ENCODE measurements around the gene BCL3. TPM values are rescaled to one million over a fixed set of nuclear protein-coding genes. Genes with fewer than 3 reads are reported as not detected.

BCL3 gene
- polyA plus RNA-seq, 1 donor (not counting 4 experiments of a cell fraction or from before 2014, with no cell fraction given), result 1.1 TPM

DNA sequence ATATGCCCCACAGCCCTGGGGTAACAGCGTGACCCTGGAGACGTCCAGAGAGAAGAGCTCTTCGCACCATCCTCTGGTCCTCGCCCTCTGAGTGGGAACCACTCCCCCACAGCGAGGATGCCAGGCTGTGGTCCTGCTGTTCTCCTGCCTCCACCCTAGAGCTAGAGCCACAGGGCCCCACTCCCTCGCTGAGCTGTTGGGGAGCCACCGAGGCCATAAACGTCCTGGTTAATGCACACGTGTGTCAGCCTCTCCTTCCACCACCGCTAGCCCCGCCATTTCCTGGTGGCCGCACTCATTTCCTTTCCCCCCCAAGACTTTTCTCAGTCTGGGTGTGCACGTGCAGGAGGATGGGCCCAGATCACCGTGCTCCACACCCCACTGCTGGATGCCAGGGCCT lies 38.0 kb upstream of the BCL3 start:
- H3K27me3 ChIP-seq (ENCODE audit: control insufficient read depth, extremely low read depth, insufficient read depth, low read length), result peaks cover 3% of the 10 kb centered on the region
- H3K4me3 ChIP-seq (ENCODE audit: control insufficient read depth in 2 of 3, extremely low read depth in 1 of 3, insufficient read depth in 2 of 3, low read depth in 1 of 3, low read length in 3 of 3), result no peak overlapping the region
- H4K20me1 ChIP-seq (ENCODE audit: control insufficient read depth, extremely low read depth, insufficient read depth, low read length), result no peaks in the 10 kb centered on the region
- TF ChIP-seq EZH2 (IDR thresholded peaks at IDR 0.05; ENCODE audit: low read length) (no peak), CTCF (optimal IDR thresholded peaks at IDR 0.05 in 1 of 3, IDR thresholded peaks at IDR 0.05 in 1 of 3, conservative IDR thresholded peaks at IDR 0.05 in 1 of 3; ENCODE audit: extremely low read depth in 1 of 3, insufficient read depth in 2 of 3, low read length in 3 of 3) (no peak)
- dilution Hi-C loops (cut with MboI; ENCODE audit: extremely low pct_ligation_motif_present, low sequenced_read_pairs), result no loop called here
- DNase-seq (ENCODE audit: low read depth, low spot score), result no peak
- no peak overlapping the region for H3K4me2 ChIP-seq (ENCODE audit: control insufficient read depth, extremely low read depth, insufficient read depth, low read depth, low read length)
- H3K9ac ChIP-seq (ENCODE audit: control insufficient read depth, extremely low read depth, insufficient read depth, low read length), result no peak overlapping the region
- FAIRE-seq, result no peak
- no peaks in the 10 kb centered on the region for H3K9me1 ChIP-seq (ENCODE audit: control insufficient read depth, extremely low read depth, insufficient read depth, low read length)
- no peaks in the 10 kb centered on the region for H3K4me1 ChIP-seq (ENCODE audit: control insufficient read depth, extremely low read depth, insufficient read depth, low read length)
- H2AFZ ChIP-seq (ENCODE audit: control insufficient read depth, low read length), result no peak overlapping the region
- no peaks in the 10 kb centered on the region for H3K79me2 ChIP-seq (ENCODE audit: control insufficient read depth, insufficient read depth, low read length)
- peaks cover 6% of the 10 kb centered on the region for H3K9me3 ChIP-seq (ENCODE audit: control insufficient read depth, low read depth, low read length)
- H3K27ac ChIP-seq (ENCODE audit: control insufficient read depth, insufficient read depth, low read length), result no peak overlapping the region
- H3K36me3 ChIP-seq (ENCODE audit: control insufficient read depth in 2 of 2, extremely low read depth in 1 of 2, insufficient read depth in 2 of 2, low read length in 2 of 2), result no peaks in the 10 kb centered on the region

GRCh38 chr19:44712864-44713515 lies 35.5 kb upstream of the BCL3 start:
- Histone ChIP-seq H3K4me2 (ENCODE audit: control insufficient read depth, extremely low read depth, insufficient read depth, low read depth, low read length) (no peak overlapping the region), H4K20me1 (ENCODE audit: control insufficient read depth, extremely low read depth, insufficient read depth, low read length) (no peaks in the 10 kb centered on the region), H3K36me3 (ENCODE audit: control insufficient read depth in 2 of 2, extremely low read depth in 1 of 2, insufficient read depth in 2 of 2, low read length in 2 of 2) (no peaks in the 10 kb centered on the region), H3K27me3 (ENCODE audit: control insufficient read depth, extremely low read depth, insufficient read depth, low read length) (no peaks in the 10 kb centered on the region), H3K9ac (ENCODE audit: control insufficient read depth, extremely low read depth, insufficient read depth, low read length) (no peak overlapping the region), H3K9me3 (ENCODE audit: control insufficient read depth, low read depth, low read length) (peaks cover 6% of the 10 kb centered on the region), H3K4me3 (ENCODE audit: control insufficient read depth in 2 of 3, extremely low read depth in 1 of 3, insufficient read depth in 2 of 3, low read depth in 1 of 3, low read length in 3 of 3) (no peak overlapping the region), H3K79me2 (ENCODE audit: control insufficient read depth, insufficient read depth, low read length) (no peaks in the 10 kb centered on the region), H3K4me1 (ENCODE audit: control insufficient read depth, extremely low read depth, insufficient read depth, low read length) (no peaks in the 10 kb centered on the region), H3K9me1 (ENCODE audit: control insufficient read depth, extremely low read depth, insufficient read depth, low read length) (no peaks in the 10 kb centered on the region), H2AFZ (ENCODE audit: control insufficient read depth, low read length) (no peak overlapping the region), H3K27ac (ENCODE audit: control insufficient read depth, insufficient read depth, low read length) (no peak overlapping the region)
- dilution Hi-C loops (cut with MboI; ENCODE audit: extremely low pct_ligation_motif_present, low sequenced_read_pairs), result no loop called here
- no peak for DNase-seq (ENCODE audit: low read depth, low spot score)
- no peak for FAIRE-seq
- TF ChIP-seq CTCF (optimal IDR thresholded peaks at IDR 0.05 in 1 of 3, IDR thresholded peaks at IDR 0.05 in 1 of 3, conservative IDR thresholded peaks at IDR 0.05 in 1 of 3; ENCODE audit: extremely low read depth in 1 of 3, insufficient read depth in 2 of 3, low read length in 3 of 3), result no peak
- TF ChIP-seq EZH2 (IDR thresholded peaks at IDR 0.05; ENCODE audit: low read length), result no peak
